Liver (tissue), 9 donors: ENCODE measurements around the gene ACTR2. TPM values are rescaled to one million over a fixed set of nuclear protein-coding genes. Genes with fewer than 3 reads are reported as not detected.

Source experiments
- DNase-seq: peaks from one replicate; pipeline ENCODE4 v3.0.0-alpha.2; 2017; ENCODE audit warnings: low spot score
- H3K27ac ChIP-seq, 2 donors: one replicate each; pipeline ENCODE4 v1.7.0; 2013; ENCODE audit warnings: inconsistent platforms in 2 of 2, low read length in 2 of 2, control low read depth in 1 of 2, low read depth in 1 of 2, mild to moderate bottlenecking in 1 of 2
- H3K27me3 ChIP-seq, 4 donors: one replicate each; pipeline versions ENCODE4 v1.6.1 to v1.7.0; 2013; ENCODE audit warnings: low read length in 3 of 4, inconsistent platforms in 1 of 4, mild to moderate bottlenecking in 1 of 4, moderate library complexity in 1 of 4; ENCODE audit not compliant: control insufficient read depth in 4 of 4, insufficient read depth in 4 of 4
- H3K36me3 ChIP-seq, 4 donors: one replicate each; pipeline versions ENCODE4 v1.6.1 to v1.7.0; 2013; ENCODE audit warnings: low read length in 3 of 4, mild to moderate bottlenecking in 3 of 4, low read depth in 1 of 4, moderate library complexity in 1 of 4; ENCODE audit not compliant: control insufficient read depth in 4 of 4, insufficient read depth in 3 of 4
- H3K4me1 ChIP-seq, 4 donors: one replicate each; pipeline versions ENCODE4 v1.6.1 to v1.7.0; 2013; ENCODE audit warnings: low read length in 3 of 4, mild to moderate bottlenecking in 3 of 4, moderate library complexity in 1 of 4; ENCODE audit not compliant: control insufficient read depth in 4 of 4, insufficient read depth in 4 of 4
- H3K4me3 ChIP-seq, 3 donors: one replicate each; pipeline versions ENCODE4 v1.6.1 to v1.7.0; 2013; ENCODE audit warnings: low read length in 3 of 3, control low read depth in 1 of 3, low read depth in 1 of 3, mild to moderate bottlenecking in 1 of 3
- H3K9ac ChIP-seq, 2 donors: one replicate each; pipeline ENCODE4 v1.7.0; 2013; ENCODE audit warnings: low read length in 2 of 2, mild to moderate bottlenecking in 2 of 2, moderate library complexity in 2 of 2, control low read depth in 1 of 2, low read depth in 1 of 2
- H3K9me3 ChIP-seq, 4 donors: one replicate each; pipeline versions ENCODE4 v1.6.1 to v1.7.0; 2013; ENCODE audit warnings: low read length in 3 of 4; ENCODE audit not compliant: control insufficient read depth in 4 of 4
- EGR1 ChIP-seq, 2 donors: IDR thresholded peaks; 2 replicates each; pipeline ENCODE4 v1.6.1; 2016 to 2018; ENCODE audit warnings: antibody characterized with exemption in 2 of 2, low read depth in 2 of 2
- FOXA1 ChIP-seq: IDR thresholded peaks from 2 replicates; pipeline ENCODE4 v1.6.1; 2016; ENCODE audit warnings: antibody characterized with exemption
- FOXA2 ChIP-seq: IDR thresholded peaks from 2 replicates; pipeline ENCODE4 v1.6.1; 2016; ENCODE audit warnings: antibody characterized with exemption
- HNF4A ChIP-seq, 2 donors: conservative IDR thresholded peaks; 2 replicates each; pipeline ENCODE4 v1.6.1; 2016; ENCODE audit warnings: antibody characterized with exemption in 2 of 2, mild to moderate bottlenecking in 2 of 2
- JUND ChIP-seq, 2 donors: IDR thresholded peaks; 2 replicates each; pipeline ENCODE4 v1.6.1; 2016; ENCODE audit warnings: antibody characterized with exemption in 2 of 2
- NR2F2 ChIP-seq: IDR thresholded peaks from 2 replicates; pipeline ENCODE4 v1.6.1; 2016; ENCODE audit warnings: antibody characterized with exemption
- RAD21 ChIP-seq, 2 donors: IDR thresholded peaks; 2 replicates each; pipeline ENCODE4 v1.6.1; 2016; ENCODE audit warnings: antibody characterized with exemption in 2 of 2, mild to moderate bottlenecking in 2 of 2
- REST ChIP-seq: IDR thresholded peaks from 2 replicates; pipeline ENCODE4 v1.6.1; 2016; ENCODE audit warnings: antibody characterized with exemption, mild to moderate bottlenecking
- RXRA ChIP-seq, 2 donors: IDR thresholded peaks; 2 replicates each; pipeline ENCODE4 v1.6.1; 2017 to 2018; ENCODE audit warnings: antibody characterized with exemption in 2 of 2, mild to moderate bottlenecking in 1 of 2
- SP1 ChIP-seq: IDR thresholded peaks from 2 replicates; pipeline ENCODE4 v1.6.1; 2018; ENCODE audit warnings: antibody characterized with exemption, mild to moderate bottlenecking
- TAF1 ChIP-seq: conservative IDR thresholded peaks from 2 replicates; pipeline ENCODE4 v1.6.1; 2016; ENCODE audit warnings: antibody characterized with exemption, mild to moderate bottlenecking
- YY1 ChIP-seq: IDR thresholded peaks from 2 replicates; pipeline ENCODE4 v1.6.1; 2016; ENCODE audit warnings: antibody characterized with exemption, mild to moderate bottlenecking
- WGBS: extraction: QIAGEN DNeasy Blood & Tissue Kit; methylation state at CpG from one replicate; pipeline ENCODE4 v1.1.7; 2013; 5-methylcytosine and 5-hydroxymethylcytosine counted together
- polyA plus RNA-seq, 2 donors: library from polyadenylated mRNA; stranded (reverse) in 1 of 2; unstranded in 1 of 2; fragments of 200-250 nt in 1 of 2; fragments of >200 nt in 1 of 2; fragmentation: Nextera tagmentation in 1 of 2; extraction: Ambion mirVana in 1 of 2; gene quantifications; one replicate each; pipeline versions ENCODE4 v1.2.1 to v1.2.3, GENCODE V29; 2013 to 2015
- total RNA-seq, 2 donors: library from RNA; depleted of rRNA; stranded (reverse); fragments of >200 nt; gene quantifications; one replicate each; pipeline ENCODE4 v1.2.3, GENCODE V29; 2014
- TF ChIP-seq, protein P1 (sequence below): IDR thresholded peaks from 2 replicates; pipeline ENCODE4 v1.6.1; 2016; ENCODE audit warnings: antibody characterized with exemption
- TF ChIP-seq, protein P2 (sequence below): IDR thresholded peaks from 2 replicates; pipeline ENCODE4 v1.6.1; 2016; ENCODE audit warnings: antibody characterized with exemption
- TF ChIP-seq, protein P3 (sequence below): IDR thresholded peaks from 2 replicates; pipeline ENCODE4 v1.6.1; 2016; ENCODE audit warnings: antibody characterized with exemption
- TF ChIP-seq, protein P4 (sequence below): fragments of 150-350 bp; IDR thresholded peaks from 2 replicates; pipeline ENCODE4 v1.5.1; 2017; ENCODE audit warnings: improper control_type of control experiment, low read depth, low read length; ENCODE audit not compliant: missing input control
- donor health status: healthy.
- donor health status: healthy.
- donor health status: healthy.
- donor health status: healthy.
- donor health status: healthy.

Gene ACTR2
- total and polyA plus RNA-seq, 4 donors: 21.6 to 72.0 (median 45.9) TPM

DNA sequence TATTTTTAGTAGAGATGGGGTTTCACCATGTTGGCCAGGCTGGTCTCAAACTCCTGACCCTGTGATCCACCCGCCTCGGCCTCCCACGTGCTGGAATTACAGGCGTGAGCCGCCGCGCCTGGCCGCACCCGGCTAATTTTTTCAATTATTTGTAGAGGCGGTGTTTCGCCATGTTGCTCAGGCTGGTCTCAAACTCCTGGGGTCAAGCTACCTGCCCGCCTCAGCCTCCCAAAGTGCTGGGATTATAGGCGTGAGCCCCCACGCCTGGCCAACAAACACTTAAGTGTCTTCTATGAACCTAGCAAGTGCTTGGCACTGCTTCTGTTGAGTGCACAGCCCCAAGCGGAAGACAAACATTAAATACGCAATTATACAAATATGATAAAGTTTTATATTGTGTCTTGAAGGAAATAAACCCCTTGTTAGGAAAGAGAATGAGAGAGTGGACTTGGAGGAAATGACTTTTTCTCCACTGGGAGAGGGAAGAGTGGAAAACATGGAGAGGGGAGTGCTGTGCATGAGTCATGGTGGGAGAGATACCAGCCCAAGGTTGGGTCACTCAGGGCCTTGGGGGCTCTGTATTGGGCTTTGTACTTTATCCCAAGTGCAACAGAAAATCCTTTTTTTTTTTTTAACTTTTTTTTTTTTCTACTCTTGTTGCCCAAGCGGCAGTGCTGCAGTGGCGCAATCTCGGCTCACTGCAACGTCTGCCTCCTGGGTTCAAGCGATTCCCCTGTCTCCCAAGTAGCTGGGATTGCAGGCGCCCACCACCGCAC lies 41.4 kb upstream of the ACTR2 start:
- DNase-seq: no peak
- no peak overlapping the region for H3K4me3 ChIP-seq
- TF ChIP-seq, protein P1, sequence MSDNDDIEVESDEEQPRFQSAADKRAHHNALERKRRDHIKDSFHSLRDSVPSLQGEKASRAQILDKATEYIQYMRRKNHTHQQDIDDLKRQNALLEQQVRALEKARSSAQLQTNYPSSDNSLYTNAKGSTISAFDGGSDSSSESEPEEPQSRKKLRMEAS: no peak
- TF ChIP-seq NR2F2: no peak
- no peak for TF ChIP-seq EGR1 (IDR thresholded peaks at IDR 0.05; ENCODE audit: low read depth in 2 of 2)
- TF ChIP-seq RAD21 (IDR thresholded peaks at IDR 0.05): no peak
- no peak for TF ChIP-seq FOXA2
- no peak for TF ChIP-seq TAF1
- TF ChIP-seq SP1: no peak
- no peak for TF ChIP-seq FOXA1
- no peak for TF ChIP-seq HNF4A (conservative IDR thresholded peaks at IDR 0.05)
- TF ChIP-seq JUND (IDR thresholded peaks at IDR 0.05): no peak
- TF ChIP-seq, protein P2, sequence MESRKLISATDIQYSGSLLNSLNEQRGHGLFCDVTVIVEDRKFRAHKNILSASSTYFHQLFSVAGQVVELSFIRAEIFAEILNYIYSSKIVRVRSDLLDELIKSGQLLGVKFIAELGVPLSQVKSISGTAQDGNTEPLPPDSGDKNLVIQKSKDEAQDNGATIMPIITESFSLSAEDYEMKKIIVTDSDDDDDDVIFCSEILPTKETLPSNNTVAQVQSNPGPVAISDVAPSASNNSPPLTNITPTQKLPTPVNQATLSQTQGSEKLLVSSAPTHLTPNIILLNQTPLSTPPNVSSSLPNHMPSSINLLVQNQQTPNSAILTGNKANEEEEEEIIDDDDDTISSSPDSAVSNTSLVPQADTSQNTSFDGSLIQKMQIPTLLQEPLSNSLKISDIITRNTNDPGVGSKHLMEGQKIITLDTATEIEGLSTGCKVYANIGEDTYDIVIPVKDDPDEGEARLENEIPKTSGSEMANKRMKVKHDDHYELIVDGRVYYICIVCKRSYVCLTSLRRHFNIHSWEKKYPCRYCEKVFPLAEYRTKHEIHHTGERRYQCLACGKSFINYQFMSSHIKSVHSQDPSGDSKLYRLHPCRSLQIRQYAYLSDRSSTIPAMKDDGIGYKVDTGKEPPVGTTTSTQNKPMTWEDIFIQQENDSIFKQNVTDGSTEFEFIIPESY: no peak
- TF ChIP-seq REST: no peak
- H3K4me1 ChIP-seq: peaks cover 0 to 3% (median 0%) of the 10 kb centered on the region in 4 donors
- H3K27me3 ChIP-seq: no peaks in the 10 kb centered on the region
- H3K36me3 ChIP-seq: no peaks in the 10 kb centered on the region
- H3K27ac ChIP-seq: no peak overlapping the region
- no peak overlapping the region for H3K9ac ChIP-seq
- 83% methylated on average over 23 of the region's 23 CpGs for WGBS
- H3K9me3 ChIP-seq: no peaks in the 10 kb centered on the region

- Histone ChIP-seq H3K36me3 (no peaks in the 10 kb centered on the region), H3K9ac (no peak overlapping the region), H3K27ac (no peak overlapping the region), H3K4me3 (no peak overlapping the region), H3K4me1 (peaks cover 0 to 3% (median 0%) of the 10 kb centered on the region in 4 donors), H3K27me3 (no peaks in the 10 kb centered on the region), H3K9me3 (no peaks in the 10 kb centered on the region)
- DNase-seq: peak; percentile 76
- 51% methylated on average over 19 of the region's 19 CpGs for WGBS
- TF ChIP-seq, protein P3, sequence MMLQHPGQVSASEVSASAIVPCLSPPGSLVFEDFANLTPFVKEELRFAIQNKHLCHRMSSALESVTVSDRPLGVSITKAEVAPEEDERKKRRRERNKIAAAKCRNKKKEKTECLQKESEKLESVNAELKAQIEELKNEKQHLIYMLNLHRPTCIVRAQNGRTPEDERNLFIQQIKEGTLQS: no peak
- TF ChIP-seq YY1 (no peak), NR2F2 (no peak), HNF4A (conservative IDR thresholded peaks at IDR 0.05) (peak; percentile 46 to 68), SP1 (peak; percentile 29), RAD21 (IDR thresholded peaks at IDR 0.05) (peak; percentile 90 to 94), RXRA (IDR thresholded peaks at IDR 0.05) (peak in 1 of 2 donors; percentile 45)
- TF ChIP-seq, protein P4, sequence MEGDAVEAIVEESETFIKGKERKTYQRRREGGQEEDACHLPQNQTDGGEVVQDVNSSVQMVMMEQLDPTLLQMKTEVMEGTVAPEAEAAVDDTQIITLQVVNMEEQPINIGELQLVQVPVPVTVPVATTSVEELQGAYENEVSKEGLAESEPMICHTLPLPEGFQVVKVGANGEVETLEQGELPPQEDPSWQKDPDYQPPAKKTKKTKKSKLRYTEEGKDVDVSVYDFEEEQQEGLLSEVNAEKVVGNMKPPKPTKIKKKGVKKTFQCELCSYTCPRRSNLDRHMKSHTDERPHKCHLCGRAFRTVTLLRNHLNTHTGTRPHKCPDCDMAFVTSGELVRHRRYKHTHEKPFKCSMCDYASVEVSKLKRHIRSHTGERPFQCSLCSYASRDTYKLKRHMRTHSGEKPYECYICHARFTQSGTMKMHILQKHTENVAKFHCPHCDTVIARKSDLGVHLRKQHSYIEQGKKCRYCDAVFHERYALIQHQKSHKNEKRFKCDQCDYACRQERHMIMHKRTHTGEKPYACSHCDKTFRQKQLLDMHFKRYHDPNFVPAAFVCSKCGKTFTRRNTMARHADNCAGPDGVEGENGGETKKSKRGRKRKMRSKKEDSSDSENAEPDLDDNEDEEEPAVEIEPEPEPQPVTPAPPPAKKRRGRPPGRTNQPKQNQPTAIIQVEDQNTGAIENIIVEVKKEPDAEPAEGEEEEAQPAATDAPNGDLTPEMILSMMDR: peak; percentile 83
Observed at GRCh38 chr2:65186872-65187851, 40.5 kb upstream of the ACTR2 start.
